ENCODE measurements around the gene DEFB129.
"Not testable (repeated sequence)": the region's sequence is repeated elsewhere in the genome, so short reads cannot be mapped to it uniquely, and the experiment has no call there.

The DEFB129 gene

GRCh38 chr20:253447-253846 lies 26.4 kb downstream of the DEFB129 start:
- DNase-seq, result not testable (repeated sequence)

GRCh38 chr20:257419-257818 lies 30.4 kb downstream of the DEFB129 start, which contains the start of gene DEFB132:
DEFB132 (plus strand) TSS chr20:257724; CDS start chr20:257779, 55 bp downstream.
- no peak for DNase-seq

- DNase-seq, result no peak
Observed at GRCh38 chr20:258269-258858, 31.3 kb downstream of the DEFB129 start.

- no peak for DNase-seq
Observed at GRCh38 chr20:258963-259362, 31.9 kb downstream of the DEFB129 start.

- no peak for DNase-seq
Observed at GRCh38 chr20:259981-260380, 32.9 kb downstream of the DEFB129 start.

GRCh38 chr20:263701-264100 lies 36.6 kb downstream of the DEFB129 start:
- DNase-seq, result no peak

- peak; percentile 83 for DNase-seq
Observed at GRCh38 chr20:266596-267562, 39.8 kb downstream of the DEFB129 start.

- no peak for DNase-seq
Observed at GRCh38 chr20:270517-270916, 43.5 kb downstream of the DEFB129 start.

GRCh38 chr20:271069-271468 lies 44.0 kb downstream of the DEFB129 start:
- DNase-seq, result no peak

GRCh38 chr20:271528-271927 lies 44.5 kb downstream of the DEFB129 start:
- no peak for DNase-seq

- no peak for DNase-seq
Observed at GRCh38 chr20:272718-273117, 45.7 kb downstream of the DEFB129 start.

- DNase-seq, result no peak
Observed at GRCh38 chr20:273884-274283, 46.8 kb downstream of the DEFB129 start.

GRCh38 chr20:275791-276190 lies 48.7 kb downstream of the DEFB129 start:
- no peak for DNase-seq

- no peak for DNase-seq
Observed at GRCh38 chr20:276620-277495, 49.8 kb downstream of the DEFB129 start.

- DNase-seq, result no peak
Observed at GRCh38 chr20:277496-277781, 50.4 kb downstream of the DEFB129 start.

- DNase-seq, result no peak
Observed at GRCh38 chr20:278181-278580, 51.1 kb downstream of the DEFB129 start.

- no peak for DNase-seq
Observed at GRCh38 chr20:278607-279571, 51.8 kb downstream of the DEFB129 start.
